Bronchial epithelial cell (primary cell): Measurements from ENCODE around the gene UNK. TPM values are rescaled to one million over a fixed set of nuclear protein-coding genes. Genes with fewer than 3 reads are reported as not detected.

ENCODE experiments used
- DNase-seq: peaks from one replicate; pipeline ENCODE4 v3.0.0-alpha.2; 2010; ENCODE audit warnings: low read depth
- FAIRE-seq: peaks from 2 replicates; lab custom pipeline; 2011; peaks lifted over from hg19 to GRCh38; lab: Jason Lieb, UNC
- H3K27me3 ChIP-seq: 2 replicates; pipeline ENCODE4 v1.5.1; 2011; ENCODE audit warnings: low read length; ENCODE audit not compliant: control insufficient read depth, insufficient read depth
- H3K36me3 ChIP-seq: 2 replicates; pipeline ENCODE4 v1.5.1; 2011; ENCODE audit warnings: low read length; ENCODE audit not compliant: control insufficient read depth, insufficient read depth
- H3K4me3 ChIP-seq: 2 replicates; pipeline ENCODE4 v1.5.1; 2011; ENCODE audit warnings: mild to moderate bottlenecking, low read depth, low read length, control low read depth
- total RNA-seq: library from RNA; depleted of rRNA; stranded (reverse); fragments of >200 nt; gene quantifications from 2 replicates; pipeline ENCODE4 v1.2.1, GENCODE V29; 2014
- TF ChIP-seq, protein P1 (sequence below): IDR thresholded peaks from 2 replicates; pipeline ENCODE4 v1.5.1; 2011; ENCODE audit warnings: mild to moderate bottlenecking, moderate library complexity, low read length, control low read depth, inconsistent platforms; ENCODE audit not compliant: insufficient read depth, severe bottlenecking

UNK gene
- total RNA-seq, 1 donor from 2014 or later, result 10.8 TPM

GRCh38 chr17:75824666-75825065, 40.1 kb downstream of the UNK start:
- H3K36me3 ChIP-seq, result peaks cover 21% of the 10 kb centered on the region
- no peak for FAIRE-seq

DNA sequence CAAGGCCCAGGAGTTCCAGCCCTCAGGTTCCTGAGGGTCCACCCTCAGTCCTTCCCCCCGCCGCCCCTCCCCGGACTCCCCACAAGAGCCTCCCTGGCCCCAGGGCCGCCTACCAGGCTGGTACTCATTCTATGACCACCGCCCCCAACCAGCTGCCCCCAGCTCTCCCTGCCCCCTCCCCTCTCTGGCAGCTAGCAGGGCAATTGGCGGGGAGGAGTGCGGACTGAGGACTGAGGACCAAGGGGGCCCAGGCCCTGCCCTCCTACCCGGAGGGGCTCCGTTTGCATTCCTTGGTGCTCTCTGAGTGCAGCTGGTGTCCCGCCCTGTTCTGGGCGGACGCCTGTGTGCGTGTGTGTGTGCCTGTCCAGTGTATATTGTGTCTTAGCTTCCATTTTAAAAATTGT, 40.5 kb downstream of the UNK start:
- H3K4me3 ChIP-seq, result no peak overlapping the region
- peaks cover 19% of the 10 kb centered on the region for H3K36me3 ChIP-seq
- FAIRE-seq, result no peak
- no peaks in the 10 kb centered on the region for H3K27me3 ChIP-seq
- DNase-seq, result no peak
- TF ChIP-seq, protein P1, sequence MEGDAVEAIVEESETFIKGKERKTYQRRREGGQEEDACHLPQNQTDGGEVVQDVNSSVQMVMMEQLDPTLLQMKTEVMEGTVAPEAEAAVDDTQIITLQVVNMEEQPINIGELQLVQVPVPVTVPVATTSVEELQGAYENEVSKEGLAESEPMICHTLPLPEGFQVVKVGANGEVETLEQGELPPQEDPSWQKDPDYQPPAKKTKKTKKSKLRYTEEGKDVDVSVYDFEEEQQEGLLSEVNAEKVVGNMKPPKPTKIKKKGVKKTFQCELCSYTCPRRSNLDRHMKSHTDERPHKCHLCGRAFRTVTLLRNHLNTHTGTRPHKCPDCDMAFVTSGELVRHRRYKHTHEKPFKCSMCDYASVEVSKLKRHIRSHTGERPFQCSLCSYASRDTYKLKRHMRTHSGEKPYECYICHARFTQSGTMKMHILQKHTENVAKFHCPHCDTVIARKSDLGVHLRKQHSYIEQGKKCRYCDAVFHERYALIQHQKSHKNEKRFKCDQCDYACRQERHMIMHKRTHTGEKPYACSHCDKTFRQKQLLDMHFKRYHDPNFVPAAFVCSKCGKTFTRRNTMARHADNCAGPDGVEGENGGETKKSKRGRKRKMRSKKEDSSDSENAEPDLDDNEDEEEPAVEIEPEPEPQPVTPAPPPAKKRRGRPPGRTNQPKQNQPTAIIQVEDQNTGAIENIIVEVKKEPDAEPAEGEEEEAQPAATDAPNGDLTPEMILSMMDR, result no peak

More at GRCh38 chr17:75824666-75825065, 40.1 kb downstream of the UNK start:
- H3K27me3 ChIP-seq, result no peaks in the 10 kb centered on the region
- no peak overlapping the region for H3K4me3 ChIP-seq
- DNase-seq, result no peak
- TF ChIP-seq, protein P1, result no peak

- TF ChIP-seq, protein P1, result no peak
- no peaks in the 10 kb centered on the region for H3K27me3 ChIP-seq
- H3K4me3 ChIP-seq, result no peak overlapping the region
- DNase-seq (no peak), FAIRE-seq (no peak)
- H3K36me3 ChIP-seq, result peaks cover 13% of the 10 kb centered on the region
Observed at GRCh38 chr17:75825748-75826370, 41.3 kb downstream of the UNK start.

- DNase-seq (no peak), FAIRE-seq (peak; percentile 77)
- H3K4me3 ChIP-seq, result no peak overlapping the region
- H3K36me3 ChIP-seq, result peaks cover 12% of the 10 kb centered on the region
- TF ChIP-seq, protein P1, result no peak
- H3K27me3 ChIP-seq, result no peaks in the 10 kb centered on the region
Observed at GRCh38 chr17:75826561-75827307, 42.1 kb downstream of the UNK start.

- DNase-seq, result no peak
- Histone ChIP-seq H3K36me3 (peaks cover 8% of the 10 kb centered on the region), H3K4me3 (no peak overlapping the region), H3K27me3 (no peaks in the 10 kb centered on the region)
- TF ChIP-seq, protein P1, result peak; percentile 57
- no peak for FAIRE-seq
Observed at GRCh38 chr17:75827308-75828075, 42.9 kb downstream of the UNK start.
